Liver (tissue), 9 donors: ENCODE measurements around the gene MTM1. TPM values are rescaled to one million over a fixed set of nuclear protein-coding genes. Genes with fewer than 3 reads are reported as not detected.

Experiments
- DNase-seq: peaks from one replicate; pipeline ENCODE4 v3.0.0-alpha.2; 2017; ENCODE audit warnings: low spot score
- H3K27ac ChIP-seq, 2 donors: one replicate each; pipeline ENCODE4 v1.7.0; 2013; ENCODE audit warnings: inconsistent platforms in 2 of 2, low read length in 2 of 2, control low read depth in 1 of 2, low read depth in 1 of 2, mild to moderate bottlenecking in 1 of 2
- H3K27me3 ChIP-seq, 4 donors: one replicate each; pipeline versions ENCODE4 v1.6.1 to v1.7.0; 2013; ENCODE audit warnings: low read length in 3 of 4, inconsistent platforms in 1 of 4, mild to moderate bottlenecking in 1 of 4, moderate library complexity in 1 of 4; ENCODE audit not compliant: control insufficient read depth in 4 of 4, insufficient read depth in 4 of 4
- H3K36me3 ChIP-seq, 4 donors: one replicate each; pipeline versions ENCODE4 v1.6.1 to v1.7.0; 2013; ENCODE audit warnings: low read length in 3 of 4, mild to moderate bottlenecking in 3 of 4, low read depth in 1 of 4, moderate library complexity in 1 of 4; ENCODE audit not compliant: control insufficient read depth in 4 of 4, insufficient read depth in 3 of 4
- H3K4me1 ChIP-seq, 4 donors: one replicate each; pipeline versions ENCODE4 v1.6.1 to v1.7.0; 2013; ENCODE audit warnings: low read length in 3 of 4, mild to moderate bottlenecking in 3 of 4, moderate library complexity in 1 of 4; ENCODE audit not compliant: control insufficient read depth in 4 of 4, insufficient read depth in 4 of 4
- H3K4me3 ChIP-seq, 3 donors: one replicate each; pipeline versions ENCODE4 v1.6.1 to v1.7.0; 2013; ENCODE audit warnings: low read length in 3 of 3, control low read depth in 1 of 3, low read depth in 1 of 3, mild to moderate bottlenecking in 1 of 3
- H3K9ac ChIP-seq, 2 donors: one replicate each; pipeline ENCODE4 v1.7.0; 2013; ENCODE audit warnings: low read length in 2 of 2, mild to moderate bottlenecking in 2 of 2, moderate library complexity in 2 of 2, control low read depth in 1 of 2, low read depth in 1 of 2
- H3K9me3 ChIP-seq, 4 donors: one replicate each; pipeline versions ENCODE4 v1.6.1 to v1.7.0; 2013; ENCODE audit warnings: low read length in 3 of 4; ENCODE audit not compliant: control insufficient read depth in 4 of 4
- ATF3 ChIP-seq: IDR thresholded peaks from 2 replicates; pipeline ENCODE4 v1.6.1; 2016; ENCODE audit warnings: antibody characterized with exemption
- CTCF ChIP-seq: fragments of 150-350 bp; IDR thresholded peaks from 2 replicates; pipeline ENCODE4 v1.5.1; 2017; ENCODE audit warnings: improper control_type of control experiment, low read depth, low read length; ENCODE audit not compliant: missing input control
- EGR1 ChIP-seq, 2 donors: IDR thresholded peaks; 2 replicates each; pipeline ENCODE4 v1.6.1; 2016 to 2018; ENCODE audit warnings: antibody characterized with exemption in 2 of 2, low read depth in 2 of 2
- FOXA1 ChIP-seq: IDR thresholded peaks from 2 replicates; pipeline ENCODE4 v1.6.1; 2016; ENCODE audit warnings: antibody characterized with exemption
- FOXA2 ChIP-seq: IDR thresholded peaks from 2 replicates; pipeline ENCODE4 v1.6.1; 2016; ENCODE audit warnings: antibody characterized with exemption
- GABPA ChIP-seq, 2 donors: IDR thresholded peaks in 1 of 2; conservative IDR thresholded peaks in 1 of 2; 2 replicates each; pipeline ENCODE4 v1.6.1; 2016; ENCODE audit warnings: antibody characterized with exemption in 2 of 2, mild to moderate bottlenecking in 1 of 2, moderate library complexity in 1 of 2
- HNF4A ChIP-seq, 2 donors: conservative IDR thresholded peaks; 2 replicates each; pipeline ENCODE4 v1.6.1; 2016; ENCODE audit warnings: antibody characterized with exemption in 2 of 2, mild to moderate bottlenecking in 2 of 2
- HNF4G ChIP-seq: IDR thresholded peaks from 2 replicates; pipeline ENCODE4 v1.6.1; 2016; ENCODE audit warnings: antibody characterized with exemption
- JUND ChIP-seq, 2 donors: IDR thresholded peaks; 2 replicates each; pipeline ENCODE4 v1.6.1; 2016; ENCODE audit warnings: antibody characterized with exemption in 2 of 2
- MAX ChIP-seq: IDR thresholded peaks from 2 replicates; pipeline ENCODE4 v1.6.1; 2016; ENCODE audit warnings: antibody characterized with exemption
- NR2F2 ChIP-seq: IDR thresholded peaks from 2 replicates; pipeline ENCODE4 v1.6.1; 2016; ENCODE audit warnings: antibody characterized with exemption
- RAD21 ChIP-seq, 2 donors: IDR thresholded peaks; 2 replicates each; pipeline ENCODE4 v1.6.1; 2016; ENCODE audit warnings: antibody characterized with exemption in 2 of 2, mild to moderate bottlenecking in 2 of 2
- REST ChIP-seq: IDR thresholded peaks from 2 replicates; pipeline ENCODE4 v1.6.1; 2016; ENCODE audit warnings: antibody characterized with exemption, mild to moderate bottlenecking
- RXRA ChIP-seq, 2 donors: IDR thresholded peaks; 2 replicates each; pipeline ENCODE4 v1.6.1; 2017 to 2018; ENCODE audit warnings: antibody characterized with exemption in 2 of 2, mild to moderate bottlenecking in 1 of 2
- SP1 ChIP-seq: IDR thresholded peaks from 2 replicates; pipeline ENCODE4 v1.6.1; 2018; ENCODE audit warnings: antibody characterized with exemption, mild to moderate bottlenecking
- TAF1 ChIP-seq: conservative IDR thresholded peaks from 2 replicates; pipeline ENCODE4 v1.6.1; 2016; ENCODE audit warnings: antibody characterized with exemption, mild to moderate bottlenecking
- YY1 ChIP-seq: IDR thresholded peaks from 2 replicates; pipeline ENCODE4 v1.6.1; 2016; ENCODE audit warnings: antibody characterized with exemption, mild to moderate bottlenecking
- ZBTB33 ChIP-seq: IDR thresholded peaks from 2 replicates; pipeline ENCODE4 v1.6.1; 2016; ENCODE audit warnings: antibody characterized with exemption
- WGBS: extraction: QIAGEN DNeasy Blood & Tissue Kit; methylation state at CpG from one replicate; pipeline ENCODE4 v1.1.7; 2013; 5-methylcytosine and 5-hydroxymethylcytosine counted together
- polyA plus RNA-seq, 2 donors: library from polyadenylated mRNA; stranded (reverse) in 1 of 2; unstranded in 1 of 2; fragments of 200-250 nt in 1 of 2; fragments of >200 nt in 1 of 2; fragmentation: Nextera tagmentation in 1 of 2; extraction: Ambion mirVana in 1 of 2; gene quantifications; one replicate each; pipeline versions ENCODE4 v1.2.1 to v1.2.3, GENCODE V29; 2013 to 2015
- total RNA-seq, 2 donors: library from RNA; depleted of rRNA; stranded (reverse); fragments of >200 nt; gene quantifications; one replicate each; pipeline ENCODE4 v1.2.3, GENCODE V29; 2014
- donor health status: healthy.
- donor health status: healthy.
- donor health status: healthy.
- donor health status: healthy.
- donor health status: healthy.

MTM1 gene
- total and polyA plus RNA-seq, 4 donors = 5.9 to 21.2 (median 11.4) TPM

GRCh38 chrX:150644422-150644821, 76.0 kb downstream of the MTM1 start (continued):
- TF ChIP-seq JUND (IDR thresholded peaks at IDR 0.05) (no peak), HNF4A (conservative IDR thresholded peaks at IDR 0.05) (no peak), GABPA (IDR thresholded peaks at IDR 0.05 in 1 of 2, conservative IDR thresholded peaks at IDR 0.05 in 1 of 2) (no peak), RXRA (IDR thresholded peaks at IDR 0.05) (no peak), EGR1 (IDR thresholded peaks at IDR 0.05; ENCODE audit: low read depth in 2 of 2) (no peak)

GRCh38 chrX:150647331-150647730, 78.9 kb downstream of the MTM1 start:
- Histone ChIP-seq H3K9me3 (no peaks in the 10 kb centered on the region), H3K27me3 (no peaks in the 10 kb centered on the region), H3K27ac (no peak overlapping the region), H3K4me3 (no peak overlapping the region), H3K9ac (no peak overlapping the region), H3K36me3 (peaks cover 0 to 16% (median 14%) of the 10 kb centered on the region in 4 donors), H3K4me1 (no peaks in the 10 kb centered on the region)
- no peak for TF ChIP-seq CTCF
- TF ChIP-seq JUND (IDR thresholded peaks at IDR 0.05) = no peak
- no peak for TF ChIP-seq TAF1
- no peak for TF ChIP-seq ZBTB33
- TF ChIP-seq RXRA (IDR thresholded peaks at IDR 0.05) = no peak
- TF ChIP-seq REST = no peak
- TF ChIP-seq YY1 = no peak
- no peak for TF ChIP-seq EGR1 (IDR thresholded peaks at IDR 0.05; ENCODE audit: low read depth in 2 of 2)
- no peak for TF ChIP-seq HNF4A (conservative IDR thresholded peaks at IDR 0.05)
- no peak for TF ChIP-seq HNF4G
- TF ChIP-seq ATF3 = no peak
- TF ChIP-seq SP1 = no peak
- TF ChIP-seq NR2F2 = no peak
- TF ChIP-seq GABPA (IDR thresholded peaks at IDR 0.05 in 1 of 2, conservative IDR thresholded peaks at IDR 0.05 in 1 of 2) = no peak
- no peak for TF ChIP-seq FOXA1
- no peak for TF ChIP-seq FOXA2
- no peak for TF ChIP-seq RAD21 (IDR thresholded peaks at IDR 0.05)
- TF ChIP-seq MAX = no peak
- DNase-seq = no peak
- WGBS = 93% methylated on average over 5 of the region's 5 CpGs
